Measurements from ENCODE around the gene PLEKHG5.

- no peak for TF ChIP-seq CTCF (IDR thresholded peaks at IDR 0.05 in 4 of 5, conservative IDR thresholded peaks at IDR 0.05 in 1 of 5)
- TF ChIP-seq POLR2A (IDR thresholded peaks at IDR 0.05) = no peak
These were observed 44.2 kb downstream of the PLEKHG5 start for GRCh38 chr1:6447016-6447817.
